ENCODE results near the gene IMPDH1. TPM values are rescaled to one million over a fixed set of nuclear protein-coding genes. Genes with fewer than 3 reads are reported as not detected.
A peak's percentile ranks its signal among the peaks of the same experiment; 100 is the strongest.

The IMPDH1 gene
- total RNA-seq, 2 experiments from 2014 or later: 59.0 to 60.7 TPM

GRCh38 chr7:128356546-128357216 lies 53.1 kb downstream of the IMPDH1 start:
- H3K4me1 Mint-ChIP-seq: peaks cover 7% of the 10 kb centered on the region
- POLR2A ChIA-PET: no interaction called here
- peaks cover 31% of the 10 kb centered on the region for H3K27me3 Mint-ChIP-seq
- DNase-seq: no peak
- H3K27ac Mint-ChIP-seq: no peak overlapping the region
- H3K4me3 Mint-ChIP-seq: no peak overlapping the region
- no peak for ATAC-seq
- H3K9me3 Mint-ChIP-seq (ENCODE audit: low read depth): no peaks in the 10 kb centered on the region
- intact Hi-C loops (cut with DNase I, micrococcal nuclease): no loop called here
- H3K36me3 Mint-ChIP-seq (ENCODE audit: low read depth): no peaks in the 10 kb centered on the region
- CTCF ChIA-PET: interaction anchor here (0.8 to 3.9 kb wide), 5 partner anchors 8 to 70 kb away, joined by 3 to 22 read pairs (median 5); no protein-coding TSS in a partner anchor

GRCh38 chr7:128353610-128354009 lies 56.2 kb downstream of the IMPDH1 start:
- DNase-seq: no peak
- H3K27me3 Mint-ChIP-seq: peaks cover 25% of the 10 kb centered on the region
- H3K27ac Mint-ChIP-seq: no peak overlapping the region
- H3K4me1 Mint-ChIP-seq: no peaks in the 10 kb centered on the region
- H3K9me3 Mint-ChIP-seq (ENCODE audit: low read depth): no peaks in the 10 kb centered on the region
- no peaks in the 10 kb centered on the region for H3K36me3 Mint-ChIP-seq (ENCODE audit: low read depth)
- intact Hi-C loops (cut with DNase I, micrococcal nuclease): no loop called here
- ATAC-seq: no peak
- ChIA-PET POLR2A (no interaction called here), CTCF (interaction anchor here (0.7 to 1.6 kb wide), 4 partner anchors 10 to 34 kb away, joined by 3 to 5 read pairs (median 3); partner anchors contain the start of gene RBM28)
- no peak overlapping the region for H3K4me3 Mint-ChIP-seq

DNA sequence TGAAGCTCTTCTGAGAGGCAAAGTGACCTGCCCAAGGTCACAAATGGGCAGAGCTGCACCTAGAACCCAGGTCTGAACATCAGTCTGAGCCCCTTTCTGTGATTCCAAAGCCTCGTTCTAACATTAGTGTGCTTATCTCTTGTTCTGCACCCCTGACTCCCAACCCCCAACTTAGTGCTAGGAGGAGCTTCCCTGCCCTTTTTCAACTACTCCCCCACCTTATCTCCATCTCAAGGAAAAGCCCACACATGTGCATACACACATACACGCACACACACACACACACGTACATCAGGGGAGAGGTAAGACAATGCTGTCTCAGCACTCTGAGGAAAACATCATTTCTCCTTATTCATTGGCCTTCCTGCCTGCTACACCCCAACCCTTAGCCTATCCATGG lies 56.6 kb downstream of the IMPDH1 start:
- no peak for ATAC-seq
- ChIA-PET CTCF (interaction anchor here (0.7 to 1.6 kb wide), 4 partner anchors 9 to 22 kb away, joined by 3 to 5 read pairs (median 4); partner anchors contain the start of gene RBM28), POLR2A (no interaction called here)
- intact Hi-C loops (cut with DNase I, micrococcal nuclease): no loop called here
- DNase-seq: no peak
- H3K27ac Mint-ChIP-seq: no peak overlapping the region
- no peaks in the 10 kb centered on the region for H3K9me3 Mint-ChIP-seq (ENCODE audit: low read depth)
- no peaks in the 10 kb centered on the region for H3K4me1 Mint-ChIP-seq
- H3K36me3 Mint-ChIP-seq (ENCODE audit: low read depth): no peaks in the 10 kb centered on the region
- H3K27me3 Mint-ChIP-seq: peaks cover 24% of the 10 kb centered on the region
- H3K4me3 Mint-ChIP-seq: no peak overlapping the region

- CTCF ChIA-PET: interaction anchor here (1.1 to 1.6 kb wide), 3 partner anchors 9 to 21 kb away, joined by 3 to 5 read pairs (median 4); partner anchors contain the start of gene RBM28
- DNase-seq: no peak
- Mint-ChIP-seq H3K27me3 (peaks cover 27% of the 10 kb centered on the region), H3K36me3 (ENCODE audit: low read depth) (no peaks in the 10 kb centered on the region), H3K27ac (no peak overlapping the region), H3K9me3 (ENCODE audit: low read depth) (no peaks in the 10 kb centered on the region), H3K4me1 (no peaks in the 10 kb centered on the region), H3K4me3 (no peak overlapping the region)
- POLR2A ChIA-PET: no interaction called here
- intact Hi-C loops (cut with DNase I, micrococcal nuclease): loop anchor here in 1 of 2 experiments (1.0 kb wide), 1 partner anchor 35 kb away; no protein-coding TSS in a partner anchor
- no peak for ATAC-seq
Measured at GRCh38 chr7:128352636-128353035, 57.1 kb downstream of the IMPDH1 start.

GRCh38 chr7:128352153-128352537 lies 57.6 kb downstream of the IMPDH1 start:
- ChIA-PET POLR2A (no interaction called here), CTCF (interaction anchor here (0.8 to 1.6 kb wide), 3 partner anchors 8 to 101 kb away, joined by 3 to 5 read pairs (median 4); partner anchors contain the start of gene RBM28)
- Mint-ChIP-seq H3K4me3 (no peak overlapping the region), H3K4me1 (no peaks in the 10 kb centered on the region), H3K9me3 (ENCODE audit: low read depth) (no peaks in the 10 kb centered on the region), H3K36me3 (ENCODE audit: low read depth) (no peaks in the 10 kb centered on the region), H3K27me3 (peaks cover 29% of the 10 kb centered on the region), H3K27ac (no peak overlapping the region)
- ATAC-seq: peak; percentile 44
- peak; percentile 66 for DNase-seq
- intact Hi-C loops (cut with DNase I, micrococcal nuclease): loop anchor here in 1 of 2 experiments (1.0 kb wide), 1 partner anchor 35 kb away; no protein-coding TSS in a partner anchor

- DNase-seq: peak; percentile 40
Measured at GRCh38 chr7:128351296-128352152, 58.3 kb downstream of the IMPDH1 start.

DNA sequence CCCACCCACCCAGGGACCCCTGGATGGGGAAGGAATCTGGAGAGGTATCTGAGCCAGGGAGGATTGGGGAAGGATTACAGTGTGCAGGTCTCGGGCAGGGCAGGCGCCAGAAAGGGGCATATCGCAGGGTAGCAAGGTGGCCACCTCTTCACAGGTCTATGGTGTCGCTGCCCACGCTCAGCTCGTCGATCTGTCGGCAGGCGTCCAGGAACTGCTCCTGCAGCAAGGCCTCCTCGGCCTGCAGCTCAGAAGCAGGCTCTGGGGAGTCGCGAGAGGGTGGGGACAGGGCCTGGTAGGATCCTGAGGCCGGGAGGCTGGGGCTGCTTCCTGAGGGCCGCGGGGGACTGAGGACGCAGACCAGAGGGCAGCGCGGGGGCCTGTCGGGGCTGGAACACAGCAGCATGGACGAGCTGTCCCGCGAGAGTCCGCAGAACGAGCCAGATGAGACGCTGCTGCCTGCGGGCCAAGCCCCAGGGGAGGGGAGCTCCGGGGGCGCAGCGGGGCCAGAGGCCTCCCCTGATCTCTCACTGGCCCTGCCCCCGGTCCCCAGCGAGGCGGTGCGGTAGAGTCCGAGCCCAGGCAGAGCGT lies 59.0 kb downstream of the IMPDH1 start:
- DNase-seq (no peak), ATAC-seq (no peak)
- intact Hi-C loops (cut with DNase I, micrococcal nuclease): no loop called here
- H3K27me3 Mint-ChIP-seq: peaks cover 29% of the 10 kb centered on the region
- no peaks in the 10 kb centered on the region for H3K36me3 Mint-ChIP-seq (ENCODE audit: low read depth)
- H3K4me1 Mint-ChIP-seq: no peaks in the 10 kb centered on the region
- H3K27ac Mint-ChIP-seq: no peak overlapping the region
- ChIA-PET POLR2A (no interaction called here), CTCF (interaction anchor here (0.7 to 8.8 kb wide), 5 partner anchors 11 to 701 kb away, joined by 3 to 321 read pairs (median 5); partner anchors contain the start of gene PRRT4)
- no peaks in the 10 kb centered on the region for H3K9me3 Mint-ChIP-seq (ENCODE audit: low read depth)
- H3K4me3 Mint-ChIP-seq: no peak overlapping the region

More at GRCh38 chr7:128351296-128352152, 58.3 kb downstream of the IMPDH1 start:
- ChIA-PET POLR2A (no interaction called here), CTCF (interaction anchor here (0.8 to 8.8 kb wide), 2 partner anchors 35 to 101 kb away, joined by 3 to 321 read pairs; no protein-coding TSS in a partner anchor)
- H3K27ac Mint-ChIP-seq: no peak overlapping the region
- H3K36me3 Mint-ChIP-seq (ENCODE audit: low read depth): no peaks in the 10 kb centered on the region
- intact Hi-C loops (cut with DNase I, micrococcal nuclease): loop anchor here in 1 of 2 experiments (1.0 kb wide), 1 partner anchor 36 kb away; no protein-coding TSS in a partner anchor
- H3K4me1 Mint-ChIP-seq: no peaks in the 10 kb centered on the region
- no peak overlapping the region for H3K4me3 Mint-ChIP-seq
- no peaks in the 10 kb centered on the region for H3K9me3 Mint-ChIP-seq (ENCODE audit: low read depth)
- peaks cover 29% of the 10 kb centered on the region for H3K27me3 Mint-ChIP-seq
- ATAC-seq: peak; percentile 49

DNA sequence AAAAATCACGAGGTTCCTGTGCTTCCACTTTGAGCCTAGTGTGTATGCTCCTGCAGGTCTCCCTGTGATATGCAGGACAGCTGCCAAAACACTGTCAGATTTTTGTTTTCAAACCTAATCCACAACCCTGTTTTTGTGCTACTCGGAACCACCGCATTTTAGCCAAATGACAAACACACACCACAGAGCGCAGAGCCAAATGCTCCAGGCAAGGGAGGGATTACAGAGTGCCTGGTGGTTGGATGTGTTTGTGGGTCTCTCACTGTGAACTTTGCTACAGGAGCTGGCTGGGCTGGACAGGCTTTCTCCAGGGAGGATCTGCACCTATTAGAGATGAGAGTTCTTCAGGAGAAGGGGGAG lies 60.3 kb downstream of the IMPDH1 start:
- ATAC-seq: no peak
- Mint-ChIP-seq H3K27ac (no peak overlapping the region), H3K9me3 (ENCODE audit: low read depth) (no peaks in the 10 kb centered on the region), H3K4me3 (no peak overlapping the region), H3K36me3 (ENCODE audit: low read depth) (no peaks in the 10 kb centered on the region), H3K4me1 (no peaks in the 10 kb centered on the region), H3K27me3 (peaks cover 29% of the 10 kb centered on the region)
- no peak for DNase-seq
- CTCF ChIA-PET: interaction anchor here (0.6 to 8.8 kb wide), 9 partner anchors 8 to 662 kb away, joined by 3 to 321 read pairs (median 4); partner anchors contain the start of gene PRRT4
- POLR2A ChIA-PET: no interaction called here
- intact Hi-C loops (cut with DNase I, micrococcal nuclease): loop anchor here in 1 of 2 experiments (2.0 to 10.0 kb wide), 2 partner anchors 13 to 105 kb away; partner anchors contain the start of gene HILPDA

- Mint-ChIP-seq H3K27ac (no peak overlapping the region), H3K4me1 (peaks cover 8% of the 10 kb centered on the region), H3K27me3 (peaks cover 16% of the 10 kb centered on the region), H3K36me3 (ENCODE audit: low read depth) (no peaks in the 10 kb centered on the region), H3K9me3 (ENCODE audit: low read depth) (no peaks in the 10 kb centered on the region), H3K4me3 (no peak overlapping the region)
- intact Hi-C loops (cut with DNase I, micrococcal nuclease): loop anchor here (1.0 to 10.0 kb wide), 4 partner anchors 15 to 107 kb away; partner anchors contain the start of gene HILPDA (in 1 of the 2)
- no peak for ATAC-seq
- peak; percentile 77 for DNase-seq
- ChIA-PET CTCF (interaction anchor here (0.6 to 8.8 kb wide), 25 partner anchors 9 to 202 kb away, joined by 3 to 321 read pairs (median 5); partner anchors contain the start of gene PRRT4), POLR2A (interaction anchor here (1.4 kb wide), 1 partner anchor 40 kb away, joined by 4 read pairs; no protein-coding TSS in a partner anchor)
Measured at GRCh38 chr7:128347647-128348097, 62.1 kb downstream of the IMPDH1 start.

DNA sequence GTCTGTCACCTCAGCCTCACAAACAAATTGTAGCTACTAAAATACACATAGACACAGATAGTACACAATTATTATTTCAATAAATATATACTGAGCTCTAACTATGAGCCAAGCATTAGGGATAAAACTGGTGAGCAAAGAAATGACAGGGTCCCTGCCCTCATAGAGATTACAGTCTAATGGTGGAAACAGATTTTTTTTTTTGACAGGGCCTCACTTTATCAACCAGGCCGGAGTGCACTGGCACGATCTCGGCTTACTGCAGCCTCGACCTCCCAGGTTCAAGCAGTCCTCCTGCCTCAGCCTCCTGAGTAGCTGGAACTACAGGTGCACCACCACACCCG lies 65.4 kb downstream of the IMPDH1 start:
- intact Hi-C loops (cut with DNase I, micrococcal nuclease): loop anchor here (5.0 to 10.0 kb wide), 4 partner anchors 110 to 952 kb away; partner anchors contain the start of genes ZNF800 (in 2 of the 2), HILPDA (in 1 of the 2) and METTL2B (in 1 of the 2)
- peaks cover 25% of the 10 kb centered on the region for H3K4me1 Mint-ChIP-seq
- no peak overlapping the region for H3K4me3 Mint-ChIP-seq
- H3K27ac Mint-ChIP-seq: no peak overlapping the region
- H3K27me3 Mint-ChIP-seq: peaks cover 9% of the 10 kb centered on the region
- peaks cover 7% of the 10 kb centered on the region for H3K36me3 Mint-ChIP-seq (ENCODE audit: low read depth)
- ATAC-seq (no peak), DNase-seq (no peak)
- H3K9me3 Mint-ChIP-seq (ENCODE audit: low read depth): no peaks in the 10 kb centered on the region
- ChIA-PET POLR2A (interaction anchor here (0.6 to 1.1 kb wide), 2 partner anchors 63 to 131 kb away, joined by 4 to 6 read pairs; no protein-coding TSS in a partner anchor), CTCF (interaction anchor here (0.7 to 8.8 kb wide), 16 partner anchors 9 to 1480 kb away, joined by 3 to 321 read pairs (median 4); partner anchors contain the start of gene METTL2B)

Measured in activated CD4-positive, alpha-beta T cell treated with anti-CD3 and anti-CD28 coated beads for 36 hours (primary cell).